ENCODE measurements around the gene TGFB1.

Gene TGFB1

DNA sequence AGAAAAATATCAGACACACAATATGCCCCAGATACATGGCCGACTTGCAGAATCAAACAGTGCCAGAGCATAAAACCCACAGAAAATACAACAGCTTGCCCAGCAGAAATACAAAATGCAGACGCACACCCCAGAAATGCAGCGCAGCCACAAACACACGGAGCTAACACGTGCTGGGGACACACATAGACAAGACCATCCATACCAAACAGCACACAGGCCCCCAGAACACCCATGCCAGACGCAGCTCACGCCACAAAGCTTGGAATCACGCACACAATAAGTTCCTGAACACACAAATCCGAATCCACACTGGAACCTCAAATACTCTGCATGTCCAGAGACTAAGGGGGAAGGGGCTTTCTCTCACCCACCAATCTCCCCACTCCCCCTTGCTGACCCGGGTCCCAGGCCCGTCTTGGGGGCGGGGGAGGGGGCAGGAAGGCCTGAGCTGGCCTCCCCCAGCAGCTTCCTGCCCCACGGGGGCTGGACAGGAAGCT, 26.6 kb downstream of the TGFB1 start:
- DNase-seq (ENCODE audit: low spot score) = no peak
- TF ChIP-seq, protein P1, sequence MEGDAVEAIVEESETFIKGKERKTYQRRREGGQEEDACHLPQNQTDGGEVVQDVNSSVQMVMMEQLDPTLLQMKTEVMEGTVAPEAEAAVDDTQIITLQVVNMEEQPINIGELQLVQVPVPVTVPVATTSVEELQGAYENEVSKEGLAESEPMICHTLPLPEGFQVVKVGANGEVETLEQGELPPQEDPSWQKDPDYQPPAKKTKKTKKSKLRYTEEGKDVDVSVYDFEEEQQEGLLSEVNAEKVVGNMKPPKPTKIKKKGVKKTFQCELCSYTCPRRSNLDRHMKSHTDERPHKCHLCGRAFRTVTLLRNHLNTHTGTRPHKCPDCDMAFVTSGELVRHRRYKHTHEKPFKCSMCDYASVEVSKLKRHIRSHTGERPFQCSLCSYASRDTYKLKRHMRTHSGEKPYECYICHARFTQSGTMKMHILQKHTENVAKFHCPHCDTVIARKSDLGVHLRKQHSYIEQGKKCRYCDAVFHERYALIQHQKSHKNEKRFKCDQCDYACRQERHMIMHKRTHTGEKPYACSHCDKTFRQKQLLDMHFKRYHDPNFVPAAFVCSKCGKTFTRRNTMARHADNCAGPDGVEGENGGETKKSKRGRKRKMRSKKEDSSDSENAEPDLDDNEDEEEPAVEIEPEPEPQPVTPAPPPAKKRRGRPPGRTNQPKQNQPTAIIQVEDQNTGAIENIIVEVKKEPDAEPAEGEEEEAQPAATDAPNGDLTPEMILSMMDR (IDR thresholded peaks at IDR 0.05; ENCODE audit: extremely low read depth, insufficient read depth, missing control alignments) = no peak

DNA sequence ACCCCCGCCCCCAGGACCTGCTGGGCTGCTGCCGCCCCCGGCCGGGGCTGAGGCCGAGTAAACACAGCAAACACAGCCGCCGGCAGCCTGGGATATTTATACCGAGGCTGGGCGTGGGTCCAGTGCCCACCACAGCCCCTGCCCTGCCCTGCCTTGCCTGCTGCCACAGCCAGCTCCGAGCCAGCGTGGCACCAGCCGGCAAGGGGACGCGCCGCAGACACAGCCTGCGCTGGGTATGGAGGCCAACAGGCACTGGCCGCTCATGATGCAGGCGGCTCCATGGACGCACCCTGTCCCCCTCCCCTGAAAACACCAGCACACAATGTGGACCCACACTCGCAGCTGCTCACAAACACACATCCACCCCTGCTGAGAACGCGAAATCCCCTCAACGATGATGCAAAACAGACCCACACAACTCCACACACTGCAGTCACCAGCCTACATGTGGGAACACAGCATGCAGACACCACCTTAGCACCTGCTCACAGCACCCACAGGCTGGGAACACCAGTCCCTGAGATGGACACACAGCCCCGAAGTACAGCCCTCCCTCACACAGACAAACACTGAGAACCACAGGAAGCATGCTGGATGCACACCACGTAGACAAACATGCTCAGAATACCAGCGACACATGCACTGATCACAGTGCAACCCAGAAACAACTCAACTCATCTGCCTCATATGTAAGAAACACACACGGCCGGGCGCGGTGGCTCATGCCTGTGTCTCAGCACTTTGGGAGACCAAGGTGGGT, 27.6 kb downstream of the TGFB1 start:
- in situ Hi-C loops (cut with MboI; ENCODE audit: low pct_unique_long_range_greater_than_20kb, low sequenced_read_pairs, unreplicated experiment) = no loop called here
- peak; percentile 86 for DNase-seq (ENCODE audit: low spot score)
- TF ChIP-seq, protein P1 (IDR thresholded peaks at IDR 0.05; ENCODE audit: extremely low read depth, insufficient read depth, missing control alignments) = no peak

More for the DNA sequence above, 26.6 kb downstream of the TGFB1 start:
- in situ Hi-C loops (cut with MboI; ENCODE audit: low pct_unique_long_range_greater_than_20kb, low sequenced_read_pairs, unreplicated experiment) = no loop called here

DNA sequence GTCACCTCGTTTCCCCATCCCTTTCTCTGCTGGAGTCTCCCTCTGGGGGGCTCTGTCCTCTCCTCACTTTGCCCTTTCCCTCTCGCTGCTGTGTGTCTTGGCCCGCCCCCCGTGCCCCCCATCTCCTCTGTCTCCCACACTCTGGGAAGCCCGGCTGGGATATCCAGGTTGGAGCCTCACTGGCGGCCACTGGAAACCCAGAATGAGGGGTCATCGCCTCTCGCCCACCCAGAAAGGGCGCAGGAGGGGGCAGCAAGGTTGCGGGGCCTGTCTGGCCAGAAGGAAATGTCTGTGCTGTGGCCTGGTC, 28.1 kb downstream of the TGFB1 start:
- in situ Hi-C loops (cut with MboI; ENCODE audit: low pct_unique_long_range_greater_than_20kb, low sequenced_read_pairs, unreplicated experiment) = no loop called here
- TF ChIP-seq, protein P1 (IDR thresholded peaks at IDR 0.05; ENCODE audit: extremely low read depth, insufficient read depth, missing control alignments) = no peak
- DNase-seq (ENCODE audit: low spot score) = no peak

DNA sequence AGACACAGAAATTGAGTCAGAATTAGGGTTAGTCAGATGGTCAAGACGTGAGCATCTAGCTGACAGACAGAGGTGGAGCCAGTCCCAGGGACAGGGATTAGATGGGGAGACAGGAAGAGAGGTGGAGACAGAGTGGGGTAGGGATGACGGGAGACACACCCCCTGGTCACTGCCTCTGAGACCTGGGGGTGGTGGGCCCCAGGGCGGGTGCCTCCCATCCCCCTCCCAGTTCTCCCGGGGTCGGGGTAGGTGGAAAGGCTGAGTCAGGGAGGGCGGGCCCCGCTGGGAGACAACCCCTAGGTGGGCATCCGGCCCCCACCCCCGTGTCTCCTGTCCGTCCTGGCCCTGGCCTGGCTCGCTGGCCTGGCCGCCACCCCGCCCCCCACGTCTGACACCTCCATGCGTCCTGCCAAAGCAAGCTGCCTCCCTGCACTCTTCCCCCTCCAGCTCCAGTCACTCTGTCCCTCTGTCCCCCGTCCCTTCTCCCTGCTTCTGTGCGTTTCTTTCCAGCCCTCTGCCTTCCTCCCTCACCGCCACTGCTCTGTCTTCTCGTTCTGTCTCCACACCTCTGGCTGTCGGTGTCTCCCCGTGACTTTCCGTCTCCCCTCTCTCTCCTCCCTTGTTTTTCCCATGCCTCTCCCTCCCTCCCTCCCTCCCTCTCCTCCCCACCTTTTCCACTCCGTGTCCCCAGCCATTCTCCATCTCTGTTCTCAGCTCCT, 28.6 kb downstream of the TGFB1 start:
- in situ Hi-C loops (cut with MboI; ENCODE audit: low pct_unique_long_range_greater_than_20kb, low sequenced_read_pairs, unreplicated experiment) = no loop called here
- TF ChIP-seq, protein P1 (IDR thresholded peaks at IDR 0.05; ENCODE audit: extremely low read depth, insufficient read depth, missing control alignments) = no peak
- DNase-seq (ENCODE audit: low spot score) = no peak

DNA sequence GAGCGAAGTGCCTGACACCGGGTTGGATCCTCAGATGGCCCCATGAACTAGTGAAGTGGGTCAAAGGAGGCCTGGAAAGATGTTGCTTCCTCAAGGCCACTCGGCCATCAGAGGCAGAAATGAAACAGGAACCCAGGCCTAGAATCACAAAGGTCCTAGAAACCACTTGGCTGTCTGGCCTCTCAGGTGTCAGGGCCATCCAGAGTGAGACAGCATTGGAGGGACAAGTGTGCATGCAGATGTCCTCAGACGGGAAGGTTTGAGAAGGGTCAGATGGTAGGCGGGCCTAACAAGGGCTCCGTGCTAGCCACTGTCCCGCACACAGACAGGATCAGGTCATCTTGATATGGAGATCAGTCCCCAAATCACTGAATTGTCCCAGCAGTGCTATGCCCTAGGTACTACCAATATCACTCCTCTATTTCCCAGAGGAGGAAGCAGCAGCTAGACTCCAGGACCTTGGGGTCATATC, 29.5 kb downstream of the TGFB1 start:
- in situ Hi-C loops (cut with MboI; ENCODE audit: low pct_unique_long_range_greater_than_20kb, low sequenced_read_pairs, unreplicated experiment) = no loop called here
- TF ChIP-seq, protein P1 (IDR thresholded peaks at IDR 0.05; ENCODE audit: extremely low read depth, insufficient read depth, missing control alignments) = no peak
- no peak for DNase-seq (ENCODE audit: low spot score)

DNA sequence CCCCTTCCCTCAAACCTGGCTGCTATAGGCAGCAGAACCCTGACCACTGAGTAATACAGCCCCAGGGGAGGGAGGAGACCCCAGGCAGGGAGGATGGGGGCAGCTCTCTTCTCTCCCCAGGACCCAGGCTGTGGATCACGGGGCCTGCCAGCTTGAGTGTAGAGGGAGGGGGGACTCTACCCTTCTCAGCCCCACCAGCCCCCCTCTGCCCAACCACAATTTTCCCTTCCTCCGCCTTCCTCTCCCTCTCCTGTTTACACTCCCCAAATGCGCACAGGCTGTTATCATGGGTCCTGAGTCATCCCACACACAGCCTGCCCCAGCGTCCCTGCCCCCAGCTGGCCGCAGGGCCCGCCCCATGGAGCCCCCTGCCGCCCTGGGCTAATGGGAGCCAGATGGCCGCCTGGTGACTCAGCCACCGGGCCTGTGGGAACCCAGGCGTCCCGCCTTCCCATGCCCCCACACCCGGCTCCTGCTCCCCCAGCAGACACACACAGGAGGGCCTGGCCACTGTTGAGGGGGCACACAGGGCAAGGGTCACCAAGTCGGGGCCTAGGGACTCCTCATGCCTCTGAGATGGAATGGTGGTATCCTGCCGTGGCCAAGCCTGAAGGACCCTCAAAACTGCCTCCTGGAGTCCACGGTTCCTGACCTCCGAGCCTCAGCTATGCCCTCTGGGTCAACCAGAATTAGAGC, 30.1 kb downstream of the TGFB1 start:
- in situ Hi-C loops (cut with MboI; ENCODE audit: low pct_unique_long_range_greater_than_20kb, low sequenced_read_pairs, unreplicated experiment) = no loop called here
- no peak for DNase-seq (ENCODE audit: low spot score)
- TF ChIP-seq, protein P1 (IDR thresholded peaks at IDR 0.05; ENCODE audit: extremely low read depth, insufficient read depth, missing control alignments) = no peak
